MM.1S (cell line): ENCODE measurements around the gene DENND1C.

Experiments used
- EZH2 ChIP-seq: fragments of 300-600 bp; sonication (generic); optimal IDR thresholded peaks from 2 replicates; pipeline ENCODE3; 2017; ENCODE audit warnings: low read depth, mild to moderate bottlenecking, antibody characterized with exemption, low read length, mixed read lengths
- TF ChIP-seq, protein P1 (sequence below): fragments of 300-600 bp; sonication (generic); IDR thresholded peaks from 2 replicates; pipeline ENCODE4 v1.5.1; 2016; ENCODE audit warnings: antibody characterized with exemption, low read length, mixed read lengths

DNA sequence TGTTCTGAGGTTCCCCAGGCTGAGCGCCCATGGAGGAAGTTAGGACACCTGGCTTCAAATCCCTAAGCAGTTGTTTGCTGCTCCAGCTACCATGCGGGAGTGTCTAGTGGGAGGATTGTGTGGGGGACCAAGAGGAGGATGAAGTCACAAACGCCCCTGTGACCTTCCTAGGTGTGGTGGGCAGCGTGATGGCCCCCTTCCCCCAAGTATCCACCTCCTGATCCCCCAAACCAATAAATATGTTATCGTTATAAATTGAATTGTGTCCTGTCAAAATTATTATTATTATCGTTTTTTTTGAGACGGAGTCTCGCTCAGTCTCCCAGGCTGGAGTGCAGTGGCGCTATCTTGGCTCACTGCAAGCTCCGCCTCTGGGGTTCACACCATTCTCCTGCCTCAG is 47.9 kb downstream of the DENND1C start, which contains the start of gene SLC25A41:
- TF ChIP-seq, protein P1, sequence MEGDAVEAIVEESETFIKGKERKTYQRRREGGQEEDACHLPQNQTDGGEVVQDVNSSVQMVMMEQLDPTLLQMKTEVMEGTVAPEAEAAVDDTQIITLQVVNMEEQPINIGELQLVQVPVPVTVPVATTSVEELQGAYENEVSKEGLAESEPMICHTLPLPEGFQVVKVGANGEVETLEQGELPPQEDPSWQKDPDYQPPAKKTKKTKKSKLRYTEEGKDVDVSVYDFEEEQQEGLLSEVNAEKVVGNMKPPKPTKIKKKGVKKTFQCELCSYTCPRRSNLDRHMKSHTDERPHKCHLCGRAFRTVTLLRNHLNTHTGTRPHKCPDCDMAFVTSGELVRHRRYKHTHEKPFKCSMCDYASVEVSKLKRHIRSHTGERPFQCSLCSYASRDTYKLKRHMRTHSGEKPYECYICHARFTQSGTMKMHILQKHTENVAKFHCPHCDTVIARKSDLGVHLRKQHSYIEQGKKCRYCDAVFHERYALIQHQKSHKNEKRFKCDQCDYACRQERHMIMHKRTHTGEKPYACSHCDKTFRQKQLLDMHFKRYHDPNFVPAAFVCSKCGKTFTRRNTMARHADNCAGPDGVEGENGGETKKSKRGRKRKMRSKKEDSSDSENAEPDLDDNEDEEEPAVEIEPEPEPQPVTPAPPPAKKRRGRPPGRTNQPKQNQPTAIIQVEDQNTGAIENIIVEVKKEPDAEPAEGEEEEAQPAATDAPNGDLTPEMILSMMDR = no peak
- no peak for TF ChIP-seq EZH2
